OCI-LY7 (cell line): ENCODE results near the gene MYOC. TPM values are rescaled to one million over a fixed set of nuclear protein-coding genes. Genes with fewer than 3 reads are reported as not detected.

Experiments
- BruUV-seq: library from RNA; stranded (reverse); fragments of 400-500 nt; replicated peaks from 2 replicates; lab custom pipeline; 2021; lab: Mats Ljungman, UMichigan
- CTCF ChIA-PET: fragments of 300-600 bp; sonication (Branson Sonifier 250); formaldehyde crosslinking; loops from one replicate; lab custom pipeline; 2022; ENCODE audit warnings: antibody characterized with exemption; ENCODE audit not compliant: unreplicated experiment; lab: Charles Lee
- POLR2A ChIA-PET: fragments of 300-600 bp; sonication (Branson Sonifier 250); formaldehyde crosslinking; loops from one replicate; lab custom pipeline; 2022; ENCODE audit warnings: antibody characterized with exemption; lab: Charles Lee
- DNase-seq: peaks from one replicate; pipeline ENCODE4 v3.0.0-alpha.2; 2015; ENCODE audit warnings: low spot score
- H2AFZ ChIP-seq: fragments of 200-600 bp; sonication (generic), shearing (Covaris generic); 2 replicates; pipeline ENCODE4 v1.6.1; 2014; ENCODE audit warnings: mild to moderate bottlenecking, antibody characterized with exemption, low read length, moderate library complexity
- H3K27ac ChIP-seq: fragments of 200-600 bp; sonication (generic); 2 replicates; pipeline ENCODE4 v1.5.1; 2014; ENCODE audit warnings: mixed run types, low read depth, mild to moderate bottlenecking, moderate library complexity, low read length, inconsistent platforms; ENCODE audit not compliant: poor library complexity, severe bottlenecking
- H3K36me3 ChIP-seq: fragments of 200-600 bp; sonication (generic); 2 replicates; pipeline ENCODE4 v1.6.1; 2014; ENCODE audit warnings: mild to moderate bottlenecking, antibody characterized with exemption, low read length, moderate library complexity, mixed read lengths; ENCODE audit not compliant: insufficient read depth
- H3K4me1 ChIP-seq: fragments of 200-600 bp; sonication (generic); 2 replicates; pipeline ENCODE4 v1.5.1; 2014; ENCODE audit warnings: mild to moderate bottlenecking, low read length; ENCODE audit not compliant: insufficient read depth, poor library complexity, severe bottlenecking
- H3K4me2 ChIP-seq: fragments of 200-600 bp; sonication (generic); 2 replicates; pipeline ENCODE4 v1.6.1; 2014; ENCODE audit warnings: mild to moderate bottlenecking, low read length
- H3K4me3 ChIP-seq: fragments of 200-600 bp; sonication (generic); 2 replicates; pipeline ENCODE4 v1.5.1; 2014; ENCODE audit warnings: mild to moderate bottlenecking, low read depth, low read length; ENCODE audit not compliant: poor library complexity, severe bottlenecking
- H3K79me2 ChIP-seq: fragments of 200-600 bp; sonication (generic); 2 replicates; pipeline ENCODE4 v1.6.1; 2016; ENCODE audit warnings: low read depth, mild to moderate bottlenecking, low read length, moderate library complexity, mixed read lengths; ENCODE audit not compliant: insufficient read depth
- H3K9me2 ChIP-seq: fragments of 200-600 bp; sonication (generic); 2 replicates; pipeline ENCODE4 v1.6.1; 2016; ENCODE audit warnings: mild to moderate bottlenecking, low read length, mixed read lengths; ENCODE audit not compliant: insufficient read depth
- H3K9me3 ChIP-seq: fragments of 200-600 bp; sonication (generic); 2 replicates; pipeline ENCODE4 v1.6.1; 2014; ENCODE audit warnings: mild to moderate bottlenecking, mixed run types, low read length, mixed read lengths
- H4K20me1 ChIP-seq: fragments of 200-600 bp; sonication (generic); 2 replicates; pipeline ENCODE4 v1.6.1; 2014; ENCODE audit warnings: mild to moderate bottlenecking, antibody characterized with exemption, low read length, moderate library complexity, mixed read lengths; ENCODE audit not compliant: insufficient read depth
- EZH2phosphoT487 ChIP-seq: fragments of 200-600 bp; sonication (generic); IDR thresholded peaks from 2 replicates; pipeline ENCODE4 v1.6.1; 2018; ENCODE audit warnings: low read depth, borderline replicate concordance, mild to moderate bottlenecking, mixed run types, antibody characterized with exemption, low read length, moderate library complexity, mixed read lengths
- intact Hi-C: fragments of 100-400 bp; cut with micrococcal nuclease; formaldehyde crosslinking; loops from one replicate; pipeline ENCODE4 v1.10.0; 2022; ENCODE audit not compliant: unreplicated experiment
- total RNA-seq, 2 experiments: library from RNA; depleted of rRNA in 1 of 2; stranded (reverse); fragments of >200 nt in 1 of 2; shearing (Covaris generic) in 1 of 2; gene quantifications; 2 replicates each; pipeline ENCODE4 v1.2.3, GENCODE V29; 2014 to 2022
- TF ChIP-seq, protein P1 (sequence below): fragments of 200-600 bp; sonication (generic); conservative IDR thresholded peaks from 2 replicates; pipeline ENCODE4 v1.5.1; 2014; ENCODE audit warnings: mild to moderate bottlenecking, antibody characterized with exemption, low read length, moderate library complexity, mixed read lengths

MYOC gene
- total RNA-seq, 2 experiments from 2014 or later: not detected

DNA sequence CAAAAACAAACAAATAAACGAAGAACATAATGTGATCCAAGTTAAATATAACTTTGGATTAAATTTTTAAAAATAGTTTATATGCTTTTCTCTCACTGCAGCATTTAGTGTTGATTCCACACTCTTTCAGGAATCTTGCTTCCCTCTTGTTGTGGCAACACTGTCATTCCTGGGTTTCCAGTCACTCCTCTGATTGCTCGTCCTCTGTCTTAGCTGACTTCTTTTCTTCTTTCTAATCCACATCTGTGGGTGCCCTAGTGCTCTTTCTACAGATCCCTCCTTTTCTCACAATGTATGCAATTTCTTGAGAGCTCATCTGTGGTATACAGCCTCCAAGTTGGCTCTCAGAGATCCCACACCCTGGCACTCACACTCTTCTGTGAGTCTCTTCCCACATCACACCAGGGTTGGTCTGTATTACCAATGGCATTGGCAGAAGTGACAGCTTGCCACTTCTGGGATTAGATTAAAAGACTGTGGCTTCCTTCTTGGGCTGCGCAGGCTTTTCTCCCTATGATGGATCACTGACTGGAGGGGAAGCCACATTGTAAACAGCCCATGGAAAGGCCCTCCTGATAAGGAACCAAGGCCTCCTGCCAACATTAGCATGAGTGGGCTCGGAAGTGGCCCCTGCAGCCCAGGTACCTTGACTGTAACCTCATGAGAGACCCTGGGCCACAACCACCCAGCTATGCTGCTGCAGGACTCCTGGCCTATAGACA is 11.5 kb upstream of the MYOC start:
- Histone ChIP-seq H3K4me2 (no peak overlapping the region), H2AFZ (no peak overlapping the region), H3K79me2 (no peaks in the 10 kb centered on the region), H3K27ac (no peak overlapping the region), H3K4me3 (no peak overlapping the region), H3K9me2 (no peaks in the 10 kb centered on the region), H3K9me3 (no peaks in the 10 kb centered on the region), H4K20me1 (no peaks in the 10 kb centered on the region), H3K36me3 (no peaks in the 10 kb centered on the region), H3K4me1 (no peaks in the 10 kb centered on the region)
- DNase-seq: no peak
- intact Hi-C loops: no loop called here
- BruUV-seq: no TSS peak
- ChIA-PET CTCF (no interaction called here), POLR2A (no interaction called here)
- TF ChIP-seq EZH2phosphoT487: no peak
- TF ChIP-seq, protein P1, sequence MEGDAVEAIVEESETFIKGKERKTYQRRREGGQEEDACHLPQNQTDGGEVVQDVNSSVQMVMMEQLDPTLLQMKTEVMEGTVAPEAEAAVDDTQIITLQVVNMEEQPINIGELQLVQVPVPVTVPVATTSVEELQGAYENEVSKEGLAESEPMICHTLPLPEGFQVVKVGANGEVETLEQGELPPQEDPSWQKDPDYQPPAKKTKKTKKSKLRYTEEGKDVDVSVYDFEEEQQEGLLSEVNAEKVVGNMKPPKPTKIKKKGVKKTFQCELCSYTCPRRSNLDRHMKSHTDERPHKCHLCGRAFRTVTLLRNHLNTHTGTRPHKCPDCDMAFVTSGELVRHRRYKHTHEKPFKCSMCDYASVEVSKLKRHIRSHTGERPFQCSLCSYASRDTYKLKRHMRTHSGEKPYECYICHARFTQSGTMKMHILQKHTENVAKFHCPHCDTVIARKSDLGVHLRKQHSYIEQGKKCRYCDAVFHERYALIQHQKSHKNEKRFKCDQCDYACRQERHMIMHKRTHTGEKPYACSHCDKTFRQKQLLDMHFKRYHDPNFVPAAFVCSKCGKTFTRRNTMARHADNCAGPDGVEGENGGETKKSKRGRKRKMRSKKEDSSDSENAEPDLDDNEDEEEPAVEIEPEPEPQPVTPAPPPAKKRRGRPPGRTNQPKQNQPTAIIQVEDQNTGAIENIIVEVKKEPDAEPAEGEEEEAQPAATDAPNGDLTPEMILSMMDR: no peak

DNA sequence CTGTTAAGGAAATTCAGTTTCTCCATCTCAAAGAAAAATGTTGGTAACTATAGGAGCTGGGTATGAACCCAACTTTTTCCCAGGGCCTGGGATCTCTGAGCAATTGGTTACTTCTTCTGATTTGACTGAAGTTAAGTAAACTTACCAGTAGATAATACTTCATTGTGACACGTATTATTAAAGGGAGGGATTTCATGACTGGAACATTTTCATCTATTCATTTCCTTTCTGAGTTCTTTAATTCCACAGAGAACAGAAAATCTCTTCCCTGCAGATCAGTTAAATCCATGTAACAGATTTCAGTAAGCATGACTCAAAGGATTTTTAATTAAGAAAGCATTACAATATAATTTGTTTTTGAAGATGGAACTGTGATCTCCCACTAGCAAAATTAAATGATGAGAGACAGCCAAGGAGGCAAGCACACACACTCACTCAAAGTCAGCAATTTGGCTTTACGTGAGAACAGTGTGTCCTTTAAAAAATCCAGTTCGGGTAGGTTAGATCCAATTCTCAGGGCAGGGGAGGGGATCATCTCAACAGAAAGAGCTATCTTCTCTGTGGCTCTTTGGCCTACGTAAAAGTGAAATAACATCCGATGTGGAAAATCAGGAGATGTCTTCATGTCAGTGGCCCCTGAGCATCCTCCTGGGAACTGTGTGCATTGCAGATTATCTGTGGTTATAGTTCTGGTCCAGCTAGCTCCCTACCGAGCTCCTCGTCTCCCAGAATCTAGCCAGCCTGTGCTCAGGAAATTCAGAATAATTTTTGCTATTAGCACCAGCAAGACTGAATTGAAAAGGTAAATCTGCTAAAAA is 10.8 kb upstream of the MYOC start:
- no peak for DNase-seq
- ChIA-PET CTCF (no interaction called here), POLR2A (no interaction called here)
- Histone ChIP-seq H3K9me3 (no peaks in the 10 kb centered on the region), H3K4me3 (no peak overlapping the region), H3K36me3 (no peaks in the 10 kb centered on the region), H3K9me2 (no peaks in the 10 kb centered on the region), H4K20me1 (no peaks in the 10 kb centered on the region), H2AFZ (no peak overlapping the region), H3K27ac (no peak overlapping the region), H3K79me2 (no peaks in the 10 kb centered on the region), H3K4me1 (no peaks in the 10 kb centered on the region), H3K4me2 (no peak overlapping the region)
- TF ChIP-seq EZH2phosphoT487: no peak
- TF ChIP-seq, protein P1: no peak
- BruUV-seq: no TSS peak
- intact Hi-C loops: no loop called here
